Measurements from ENCODE around the gene NDUFAF5. TPM values are rescaled to one million over a fixed set of nuclear protein-coding genes. Genes with fewer than 3 reads are reported as not detected.

The NDUFAF5 gene
- total RNA-seq (2021) (22.4 to 31.8 TPM (median 29.1 TPM) in 3 replicates), Bru-seq, nascent RNA (percentile 87 among the genes with signal in this experiment)
- long read RNA-seq, experiment 1, full-length matches to known transcripts, result 16 of 40 reads
- long read RNA-seq, experiment 1, partial matches to known transcripts, result 4 of 40 reads
- long read RNA-seq, experiment 1, other reads (novel, unspliced or antisense), result 20 of 40 reads
- long read RNA-seq, experiment 2, full-length matches to known transcripts, result 9 of 23 reads
- long read RNA-seq, experiment 2, partial matches to known transcripts, result 2 of 23 reads
- long read RNA-seq, experiment 2, other reads (novel, unspliced or antisense), result 12 of 23 reads
- long read RNA-seq, experiment 3, full-length matches to known transcripts, result 44 of 72 reads
- long read RNA-seq, experiment 3, partial matches to known transcripts, result 3 of 72 reads
- long read RNA-seq, experiment 3, other reads (novel, unspliced or antisense), result 25 of 72 reads

- H3K27me3 Mint-ChIP-seq (ENCODE audit: low read depth), result no peaks in the 10 kb centered on the region
- peaks cover 22% of the 10 kb centered on the region for H3K4me1 Mint-ChIP-seq
- CTCF ChIA-PET, result interaction anchor here (0.6 to 2.6 kb wide), 4 partner anchors 13 to 212 kb away, joined by 3 to 16 read pairs (median 8); no protein-coding TSS in a partner anchor
- POLR2A ChIA-PET, result interaction anchor here (0.7 to 1.1 kb wide), 3 partner anchors 11 to 1053 kb away, joined by 3 to 4 read pairs (median 3); no protein-coding TSS in a partner anchor
- peak; percentile 88 for ATAC-seq
- peak within 1 kb of the TSS; percentile 99 for H3K4me3 Mint-ChIP-seq
- peaks cover 44% of the 10 kb centered on the region for H3K36me3 Mint-ChIP-seq
- peak; percentile 92 for DNase-seq (ENCODE audit: low spot score)
- H3K9me3 Mint-ChIP-seq, result no peaks in the 10 kb centered on the region
- H3K27ac Mint-ChIP-seq, result peak within 1 kb of the TSS; percentile 99
- TF ChIP-seq SP1 (CRISPR knock-in tag; conservative IDR thresholded peaks at IDR 0.05) (peak; percentile 79), JAZF1 (CRISPR knock-in tag; IDR thresholded peaks at IDR 0.05) (no peak), MAX (CRISPR knock-in tag; IDR thresholded peaks at IDR 0.05) (peak; percentile 94), NR2C2 (CRISPR knock-in tag; IDR thresholded peaks at IDR 0.05) (no peak), FOXK1 (CRISPR knock-in tag; IDR thresholded peaks at IDR 0.05) (peak; percentile 91; the same call in 1 of the 2 replicates), JUN (CRISPR knock-in tag; IDR thresholded peaks at IDR 0.05) (no peak), TEAD1 (CRISPR knock-in tag; IDR thresholded peaks at IDR 0.05) (no peak), PREB (CRISPR knock-in tag; IDR thresholded peaks at IDR 0.05; ENCODE audit: borderline replicate concordance) (no peak), RELA (CRISPR knock-in tag; IDR thresholded peaks at IDR 0.05; ENCODE audit: borderline replicate concordance) (no peak), CREB1 (CRISPR knock-in tag; IDR thresholded peaks at IDR 0.05) (no peak), AFF4 (CRISPR knock-in tag; IDR thresholded peaks at IDR 0.05; ENCODE audit: borderline replicate concordance) (no peak), ZNF138 (CRISPR knock-in tag; conservative IDR thresholded peaks at IDR 0.05) (no peak), NFYB (CRISPR knock-in tag; conservative IDR thresholded peaks at IDR 0.05; ENCODE audit: low read depth) (no peak), CDX4 (CRISPR knock-in tag; IDR thresholded peaks at IDR 0.05; ENCODE audit: borderline replicate concordance) (no peak), PRRX2 (CRISPR knock-in tag; IDR thresholded peaks at IDR 0.05) (no peak), ZNF671 (CRISPR knock-in tag; IDR thresholded peaks at IDR 0.05) (no peak), GABPB1 (CRISPR knock-in tag; IDR thresholded peaks at IDR 0.05) (peak; percentile 82), ATF1 (CRISPR knock-in tag; IDR thresholded peaks at IDR 0.05) (no peak), CBFB (CRISPR knock-in tag; IDR thresholded peaks at IDR 0.05; ENCODE audit: low read depth) (no peak), HMGA2 (CRISPR knock-in tag; IDR thresholded peaks at IDR 0.05) (no peak), EMX1 (CRISPR knock-in tag; IDR thresholded peaks at IDR 0.05) (no peak), ZNF423 (CRISPR knock-in tag; IDR thresholded peaks at IDR 0.05) (no peak), NR3C1 (CRISPR knock-in tag; conservative IDR thresholded peaks at IDR 0.05; ENCODE audit: low read depth) (no peak)
- TF ChIP-seq, protein P1, sequence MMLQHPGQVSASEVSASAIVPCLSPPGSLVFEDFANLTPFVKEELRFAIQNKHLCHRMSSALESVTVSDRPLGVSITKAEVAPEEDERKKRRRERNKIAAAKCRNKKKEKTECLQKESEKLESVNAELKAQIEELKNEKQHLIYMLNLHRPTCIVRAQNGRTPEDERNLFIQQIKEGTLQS (CRISPR knock-in tag; conservative IDR thresholded peaks at IDR 0.05), result no peak
- TF ChIP-seq, protein P2, sequence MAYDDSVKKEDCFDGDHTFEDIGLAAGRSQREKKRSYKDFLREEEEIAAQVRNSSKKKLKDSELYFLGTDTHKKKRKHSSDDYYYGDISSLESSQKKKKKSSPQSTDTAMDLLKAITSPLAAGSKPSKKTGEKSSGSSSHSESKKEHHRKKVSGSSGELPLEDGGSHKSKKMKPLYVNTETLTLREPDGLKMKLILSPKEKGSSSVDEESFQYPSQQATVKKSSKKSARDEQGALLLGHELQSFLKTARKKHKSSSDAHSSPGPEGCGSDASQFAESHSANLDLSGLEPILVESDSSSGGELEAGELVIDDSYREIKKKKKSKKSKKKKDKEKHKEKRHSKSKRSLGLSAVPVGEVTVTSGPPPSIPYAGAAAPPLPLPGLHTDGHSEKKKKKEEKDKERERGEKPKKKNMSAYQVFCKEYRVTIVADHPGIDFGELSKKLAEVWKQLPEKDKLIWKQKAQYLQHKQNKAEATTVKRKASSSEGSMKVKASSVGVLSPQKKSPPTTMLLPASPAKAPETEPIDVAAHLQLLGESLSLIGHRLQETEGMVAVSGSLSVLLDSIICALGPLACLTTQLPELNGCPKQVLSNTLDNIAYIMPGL (CRISPR knock-in tag; IDR thresholded peaks at IDR 0.05), result peak; percentile 59; the same call in 1 of the 2 replicates
- TF ChIP-seq, protein P3, sequence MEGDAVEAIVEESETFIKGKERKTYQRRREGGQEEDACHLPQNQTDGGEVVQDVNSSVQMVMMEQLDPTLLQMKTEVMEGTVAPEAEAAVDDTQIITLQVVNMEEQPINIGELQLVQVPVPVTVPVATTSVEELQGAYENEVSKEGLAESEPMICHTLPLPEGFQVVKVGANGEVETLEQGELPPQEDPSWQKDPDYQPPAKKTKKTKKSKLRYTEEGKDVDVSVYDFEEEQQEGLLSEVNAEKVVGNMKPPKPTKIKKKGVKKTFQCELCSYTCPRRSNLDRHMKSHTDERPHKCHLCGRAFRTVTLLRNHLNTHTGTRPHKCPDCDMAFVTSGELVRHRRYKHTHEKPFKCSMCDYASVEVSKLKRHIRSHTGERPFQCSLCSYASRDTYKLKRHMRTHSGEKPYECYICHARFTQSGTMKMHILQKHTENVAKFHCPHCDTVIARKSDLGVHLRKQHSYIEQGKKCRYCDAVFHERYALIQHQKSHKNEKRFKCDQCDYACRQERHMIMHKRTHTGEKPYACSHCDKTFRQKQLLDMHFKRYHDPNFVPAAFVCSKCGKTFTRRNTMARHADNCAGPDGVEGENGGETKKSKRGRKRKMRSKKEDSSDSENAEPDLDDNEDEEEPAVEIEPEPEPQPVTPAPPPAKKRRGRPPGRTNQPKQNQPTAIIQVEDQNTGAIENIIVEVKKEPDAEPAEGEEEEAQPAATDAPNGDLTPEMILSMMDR (IDR thresholded peaks at IDR 0.05), result no peak
Observed at GRCh38 chr20:13784893-13785715, at the start of gene NDUFAF5, which contains the start of gene ESF1. TSS of gene NDUFAF5 (plus strand) at chr20:13785028. CDS start at chr20:13785069, 41 bp downstream. TSS of gene ESF1 (minus strand) at chr20:13784919. CDS start at chr20:13783140, 1,779 bp downstream.
